22Rv1 (cell line): ENCODE data around the gene RDH14.

Experiments used
- H3K27ac ChIP-seq: fragments of 450-650 bp; 2 replicates; pipeline ENCODE4 v1.5.1; 2017
- CTCF ChIP-seq: fragments of 450-650 bp; IDR thresholded peaks from 2 replicates; pipeline ENCODE4 v1.5.1; 2017; ENCODE audit warnings: mild to moderate bottlenecking
- ZFX ChIP-seq: fragments of 450-650 bp; IDR thresholded peaks from 2 replicates; pipeline ENCODE4 v1.6.1; 2017; ENCODE audit warnings: antibody characterized with exemption, borderline replicate concordance

The RDH14 gene

GRCh38 chr2:18525852-18526251 lies 34.6 kb downstream of the RDH14 start:
- TF ChIP-seq CTCF, result no peak
- no peak overlapping the region for H3K27ac ChIP-seq

GRCh38 chr2:18525236-18525635 lies 35.2 kb downstream of the RDH14 start:
- no peak overlapping the region for H3K27ac ChIP-seq
- TF ChIP-seq ZFX (no peak), CTCF (no peak)

GRCh38 chr2:18522484-18523146 lies 37.8 kb downstream of the RDH14 start:
- TF ChIP-seq ZFX (no peak), CTCF (no peak)
- H3K27ac ChIP-seq, result no peak overlapping the region

GRCh38 chr2:18520451-18521425 lies 39.7 kb downstream of the RDH14 start:
- H3K27ac ChIP-seq, result no peak overlapping the region

GRCh38 chr2:18519914-18520450 lies 40.5 kb downstream of the RDH14 start:
- no peak for TF ChIP-seq CTCF
- no peak for TF ChIP-seq ZFX
- H3K27ac ChIP-seq, result no peak overlapping the region

More at GRCh38 chr2:18520451-18521425, 39.7 kb downstream of the RDH14 start:
- no peak for TF ChIP-seq ZFX
- TF ChIP-seq CTCF, result peak; percentile 94

GRCh38 chr2:18518116-18519111 lies 42.0 kb downstream of the RDH14 start:
- no peak overlapping the region for H3K27ac ChIP-seq
- TF ChIP-seq CTCF, result no peak
- TF ChIP-seq ZFX, result no peak
